NK-92 (cell line): ENCODE results near the gene CDH18.

Experiments
- DNase-seq: peaks from one replicate; lab custom pipeline; 2025; ENCODE audit not compliant: unreplicated experiment; lab: John Stamatoyannopoulos, UW

CDH18 gene

DNA sequence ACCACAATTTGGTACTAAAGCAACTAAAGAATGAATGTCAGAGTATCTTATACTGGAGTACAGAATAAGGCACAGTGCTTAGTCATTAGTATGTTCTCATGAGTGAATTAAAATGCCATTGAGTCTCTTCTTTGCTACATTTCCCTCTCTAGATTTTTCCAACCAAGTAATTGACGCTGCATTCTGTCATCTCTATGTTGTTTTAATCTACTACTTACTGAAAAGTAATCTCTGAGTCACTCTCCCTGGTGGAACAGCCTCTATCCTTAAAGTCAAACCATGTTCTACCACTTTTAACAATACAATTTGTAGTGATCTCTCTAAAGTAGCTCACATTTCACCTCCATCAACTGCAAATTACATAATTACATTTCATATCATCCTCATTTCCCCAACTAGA lies 495.1 kb downstream of the CDH18 start:
- no peak for DNase-seq

- no peak for DNase-seq
Measured at GRCh38 chr5:19488786-19489185, 499.2 kb downstream of the CDH18 start.

- no peak for DNase-seq
Measured at GRCh38 chr5:19487480-19487879, 500.5 kb downstream of the CDH18 start.

GRCh38 chr5:19479562-19479961 lies 508.4 kb downstream of the CDH18 start:
- no peak for DNase-seq

DNA sequence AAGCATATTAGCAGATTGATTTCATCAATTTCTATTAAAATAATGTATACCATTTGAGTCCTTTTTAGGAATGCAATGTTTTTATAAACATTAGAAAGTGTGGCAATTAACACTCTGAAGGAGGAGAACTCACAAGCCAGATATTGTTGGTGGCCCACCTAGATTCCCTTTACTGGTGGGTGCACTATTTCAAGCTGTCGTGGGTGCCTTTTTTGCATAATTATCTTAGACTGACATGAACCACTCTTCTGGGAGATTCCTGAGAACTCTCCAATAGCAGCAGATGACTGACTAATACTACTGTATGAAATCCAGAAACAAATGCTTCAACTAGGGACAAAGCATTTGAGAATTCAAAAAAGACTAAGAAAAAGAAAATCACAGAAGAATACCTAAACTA lies 526.0 kb downstream of the CDH18 start:
- DNase-seq: no peak

DNA sequence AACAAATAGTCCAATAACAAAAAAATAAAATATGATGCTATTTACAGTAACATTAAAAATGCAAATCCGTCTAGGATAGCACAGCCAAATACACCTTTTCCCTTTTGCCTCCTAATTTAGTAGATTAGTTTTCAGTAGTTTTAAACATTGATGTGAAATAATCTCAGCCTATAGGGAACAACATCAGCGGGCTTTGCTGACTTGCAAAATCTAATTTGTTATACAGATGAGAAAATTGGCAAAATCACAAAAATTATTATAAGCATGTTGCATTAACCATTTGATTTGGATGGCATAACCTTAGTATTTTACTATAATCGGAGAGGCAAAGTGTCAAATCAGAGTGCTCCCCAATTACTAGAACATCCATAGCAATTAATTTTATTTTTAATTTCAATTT lies 563.5 kb downstream of the CDH18 start:
- no peak for DNase-seq
